ENCODE data around the gene SUPT4H1.

Gene SUPT4H1

DNA sequence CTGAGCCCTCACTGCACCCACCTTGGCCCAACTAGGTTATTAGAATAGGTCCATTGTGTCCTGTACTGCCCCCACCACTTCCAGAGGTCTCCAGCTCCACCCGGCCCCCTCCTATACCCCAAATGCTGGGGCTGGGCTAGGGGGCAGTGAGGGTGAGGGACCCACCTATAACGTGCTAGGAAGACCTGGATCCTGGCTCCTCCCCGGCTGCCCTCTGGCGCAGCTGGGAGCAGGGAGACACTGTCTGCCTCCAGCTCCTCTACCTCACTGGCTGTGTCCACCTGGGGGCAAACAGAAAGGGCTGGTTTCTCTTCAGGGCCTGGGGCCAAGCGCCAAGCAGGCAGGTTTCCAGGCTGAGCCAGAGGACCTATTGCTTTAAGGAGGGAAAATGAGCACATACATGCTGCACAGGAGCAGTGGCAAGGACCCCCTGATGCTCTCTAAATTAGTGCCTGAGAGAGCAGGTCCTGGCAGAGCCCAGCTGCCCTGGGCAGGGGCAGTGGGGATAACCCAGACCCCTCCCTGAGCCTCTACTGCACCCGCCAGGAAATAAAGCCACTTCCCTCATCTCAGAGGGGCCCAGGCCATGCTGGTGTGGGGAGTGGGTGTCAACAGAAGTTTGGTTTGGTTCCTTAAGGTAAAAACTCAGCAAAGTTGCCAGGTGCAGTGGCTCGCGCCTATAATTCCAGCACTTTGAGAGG is 35.6 kb downstream of the SUPT4H1 start:
- no peak for DNase-seq

DNA sequence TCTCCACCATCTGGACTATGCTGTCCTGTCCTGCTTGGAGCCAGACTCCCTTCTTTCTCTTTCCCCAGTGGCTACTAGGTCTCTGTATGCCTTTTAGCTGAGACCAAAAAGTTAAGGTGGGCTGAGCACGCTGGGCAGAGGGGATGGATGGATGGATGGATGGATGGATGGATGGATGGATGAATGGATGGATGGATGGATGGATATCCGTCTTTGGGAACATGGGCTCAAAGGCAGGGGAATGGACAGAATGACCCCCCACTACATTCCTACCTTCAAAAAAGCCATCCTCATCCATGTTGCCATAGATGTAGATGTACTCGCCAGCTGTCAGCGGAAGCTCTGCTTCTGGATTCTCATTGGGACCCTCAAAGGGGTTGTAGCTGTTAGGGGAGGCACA is 36.3 kb downstream of the SUPT4H1 start:
- DNase-seq = no peak

DNA sequence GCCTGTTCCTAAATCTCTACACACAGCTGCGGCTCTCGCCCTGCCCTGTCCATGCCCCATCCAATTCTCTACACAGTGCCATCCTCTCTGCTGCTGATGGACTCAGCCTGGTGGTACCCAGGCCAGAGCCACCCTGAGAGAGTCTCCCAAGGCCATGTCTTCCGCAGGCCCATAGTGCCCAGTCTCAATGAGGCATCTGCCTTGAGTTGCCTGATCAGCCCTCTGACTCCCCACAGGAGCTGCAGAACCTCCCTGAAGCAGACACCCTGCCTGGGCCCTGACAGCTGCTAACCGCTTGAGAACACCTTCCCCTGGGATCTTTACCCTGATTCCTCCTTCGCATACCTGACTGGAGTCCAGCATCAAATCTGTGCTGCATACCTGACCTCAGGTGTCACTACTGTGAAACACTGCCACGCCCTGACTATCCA is 36.7 kb downstream of the SUPT4H1 start:
- no peak for DNase-seq

DNA sequence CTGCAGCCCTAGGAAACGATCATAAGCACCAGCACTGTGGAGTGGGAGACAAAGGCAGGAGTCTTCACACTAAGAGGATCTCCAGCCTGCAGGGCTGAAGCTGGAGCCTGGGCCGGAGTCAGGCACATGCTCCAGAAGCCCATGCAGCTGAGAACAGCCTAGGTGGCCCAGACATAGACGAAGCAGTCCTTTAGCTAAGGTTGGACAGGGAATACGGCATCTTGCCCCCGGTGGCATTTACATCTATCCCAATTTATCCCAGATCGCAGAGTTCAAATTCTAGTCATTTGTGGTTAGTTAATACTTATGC is 37.3 kb downstream of the SUPT4H1 start:
- DNase-seq = no peak

DNA sequence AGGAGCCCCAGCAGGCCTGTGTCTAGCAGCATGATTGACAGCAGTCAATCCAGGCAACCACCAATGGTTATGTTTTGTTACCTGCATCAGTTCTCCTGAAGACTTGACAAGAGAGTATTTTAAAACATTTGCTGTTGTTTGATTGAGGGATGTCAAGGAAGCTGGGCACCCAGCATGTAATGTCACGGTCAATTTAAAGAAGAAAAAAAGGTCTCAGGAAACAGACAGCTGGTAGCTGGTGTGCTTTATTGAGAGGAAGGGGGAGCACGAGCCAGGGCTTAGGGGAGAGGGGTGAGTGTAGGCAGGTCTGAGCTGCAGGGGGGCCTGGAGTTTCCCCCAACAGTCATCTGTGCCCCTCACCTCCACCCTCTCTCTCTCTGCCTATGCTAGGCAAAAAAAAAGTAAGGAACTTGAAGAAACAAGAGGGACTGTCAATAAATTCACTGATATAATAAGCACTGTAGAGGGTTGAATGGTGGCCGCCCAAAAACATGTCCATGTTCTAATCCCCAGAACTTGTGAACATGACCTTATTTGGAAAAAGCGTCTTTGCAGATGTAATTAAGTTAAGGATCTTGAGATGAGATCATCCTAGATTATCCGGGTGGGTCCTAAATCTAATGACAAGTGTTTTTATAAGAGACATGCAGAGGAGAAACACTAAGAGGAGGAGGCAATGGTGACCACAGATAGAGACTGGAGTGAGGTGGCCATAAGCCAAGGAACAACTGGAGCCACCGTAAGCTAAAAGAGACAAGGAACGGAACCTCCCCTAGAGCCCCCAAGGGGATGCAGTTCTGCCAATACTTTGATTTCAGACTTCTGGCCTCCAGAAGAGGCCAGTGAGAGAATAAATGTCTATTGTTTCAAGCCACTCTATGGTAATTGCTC is 37.9 kb downstream of the SUPT4H1 start:
- DNase-seq = no peak

DNA sequence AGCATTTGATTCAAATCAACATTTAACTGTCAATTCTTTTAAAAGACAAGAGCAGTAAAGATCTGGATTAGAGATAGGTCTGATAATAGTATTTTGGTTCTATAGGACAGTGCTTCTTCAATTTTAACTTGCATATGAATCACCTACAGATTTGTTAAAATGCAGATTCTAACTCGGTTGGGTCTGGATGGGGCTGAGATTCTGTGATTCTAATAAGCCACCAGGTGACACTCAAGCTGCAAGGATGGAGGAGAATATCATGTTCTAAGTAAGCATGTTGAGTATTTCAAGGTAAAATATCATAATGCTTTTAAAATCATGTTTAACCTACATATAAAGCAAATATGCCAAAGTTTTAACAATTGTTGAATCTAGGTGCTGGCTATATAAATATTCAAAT is 39.2 kb downstream of the SUPT4H1 start:
- no peak for DNase-seq

DNA sequence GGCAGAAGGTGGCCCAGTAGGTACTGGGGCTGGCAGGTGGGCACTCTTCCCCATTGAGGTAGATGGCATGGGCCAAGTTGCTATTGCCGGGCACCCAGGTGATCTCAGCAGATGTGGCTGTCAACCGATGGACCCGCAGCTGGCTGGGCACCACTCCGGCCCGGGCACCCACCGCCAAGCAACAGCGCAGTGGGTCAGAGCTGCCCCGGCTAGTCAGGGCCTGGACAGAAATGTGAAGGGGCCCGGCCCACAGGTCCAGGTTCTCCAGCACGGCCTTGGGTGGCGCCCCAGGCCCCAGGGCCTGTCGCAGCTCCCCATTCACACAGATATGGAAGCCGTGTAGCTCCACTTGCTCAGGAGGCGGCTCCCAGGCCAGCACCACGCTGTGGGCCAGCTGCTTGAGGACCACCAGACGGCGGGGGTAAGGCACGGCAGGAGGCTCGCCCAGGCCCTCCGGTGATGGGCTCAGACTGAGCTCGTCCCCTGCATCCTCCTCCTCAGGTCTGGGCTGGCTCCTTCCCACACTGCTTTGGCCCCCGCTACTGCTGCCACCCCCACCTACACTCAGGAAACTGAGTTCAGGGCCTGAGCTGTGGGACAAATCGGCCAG is 39.9 kb downstream of the SUPT4H1 start:
- no peak for DNase-seq

DNA sequence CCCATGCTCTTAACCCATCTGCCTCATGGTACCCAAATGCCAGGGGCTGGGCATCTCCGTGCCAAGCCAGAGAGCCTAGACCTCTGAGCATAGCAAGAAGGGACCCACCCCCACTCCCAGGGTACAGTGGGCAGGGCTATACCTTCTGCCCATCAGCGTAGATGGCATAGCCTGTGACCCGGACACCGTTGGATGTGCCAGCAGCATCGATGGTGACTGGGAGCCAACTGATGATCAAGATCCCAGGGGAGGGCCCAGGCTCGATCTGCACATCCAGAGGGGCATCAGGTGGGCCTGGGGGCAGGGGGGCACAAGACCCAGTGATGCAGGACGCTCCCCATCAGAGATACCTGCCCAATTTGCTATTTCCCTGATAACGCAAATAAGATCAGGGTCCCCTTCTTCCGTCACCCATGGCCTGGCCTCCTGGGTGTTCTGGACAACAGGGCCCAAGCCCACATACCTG is 40.5 kb downstream of the SUPT4H1 start:
- no peak for DNase-seq

DNA sequence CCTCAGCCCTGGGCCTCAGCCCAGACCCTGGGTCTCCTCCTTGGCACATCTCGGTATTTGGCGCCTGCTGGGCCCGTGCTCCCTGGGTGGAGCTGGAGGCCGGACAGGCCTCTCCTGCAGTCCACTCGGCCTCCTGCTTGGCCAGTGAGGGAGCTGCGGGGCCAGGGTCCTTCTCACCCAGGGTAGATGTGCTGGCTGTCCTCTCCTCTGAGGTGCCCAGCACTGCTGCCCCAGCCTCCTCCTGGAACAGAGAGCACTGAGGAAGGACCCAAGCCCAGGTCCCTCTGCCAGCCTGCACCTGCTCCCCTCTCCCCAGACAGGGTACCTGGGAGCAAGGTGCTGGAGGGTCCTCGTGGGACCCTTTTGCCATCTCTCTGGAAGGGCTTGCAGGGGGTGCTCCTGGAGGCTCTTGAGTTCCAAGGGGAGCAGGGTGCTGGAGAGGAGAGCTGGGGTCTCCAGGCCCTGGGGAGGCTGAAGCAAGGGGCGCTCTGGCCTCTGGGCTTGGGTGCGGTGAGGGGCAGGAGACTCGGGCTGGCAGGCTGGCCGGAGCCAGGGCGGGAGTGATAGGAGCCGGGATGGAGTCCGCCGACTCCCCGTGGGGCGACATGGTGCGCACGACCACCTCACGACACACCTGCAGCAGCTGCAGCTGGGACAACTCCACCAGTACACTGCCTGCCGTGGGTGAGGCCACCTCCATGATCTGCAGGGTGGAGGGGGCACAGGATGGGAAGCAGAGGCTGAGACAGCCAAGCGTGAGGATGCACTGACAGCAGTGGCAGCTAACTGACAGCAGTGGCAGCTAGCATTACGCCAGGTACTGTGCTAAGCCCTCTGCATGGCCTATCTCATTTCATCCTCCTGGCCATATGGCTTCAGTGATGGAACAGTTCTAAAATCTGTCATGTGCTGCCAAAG is 41.2 kb downstream of the SUPT4H1 start:
- DNase-seq = no peak

DNA sequence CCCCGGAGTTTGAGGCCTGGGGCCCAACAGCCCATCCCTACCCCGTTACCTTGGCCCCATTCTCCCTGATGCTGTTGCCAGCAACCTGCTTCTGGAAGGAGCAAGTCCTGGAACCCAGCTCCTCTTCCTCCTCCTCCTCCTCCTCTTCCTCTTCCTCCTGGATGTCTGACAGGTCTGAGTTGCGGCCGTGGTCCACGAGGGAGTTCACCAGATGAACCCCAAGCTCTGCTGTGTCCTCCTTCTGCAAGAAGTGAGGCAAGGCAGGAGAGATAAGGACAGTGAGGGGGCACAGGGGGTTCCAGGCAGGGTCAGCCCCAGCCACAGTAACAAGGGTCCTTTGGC is 42.1 kb downstream of the SUPT4H1 start:
- DNase-seq = no peak

DNA sequence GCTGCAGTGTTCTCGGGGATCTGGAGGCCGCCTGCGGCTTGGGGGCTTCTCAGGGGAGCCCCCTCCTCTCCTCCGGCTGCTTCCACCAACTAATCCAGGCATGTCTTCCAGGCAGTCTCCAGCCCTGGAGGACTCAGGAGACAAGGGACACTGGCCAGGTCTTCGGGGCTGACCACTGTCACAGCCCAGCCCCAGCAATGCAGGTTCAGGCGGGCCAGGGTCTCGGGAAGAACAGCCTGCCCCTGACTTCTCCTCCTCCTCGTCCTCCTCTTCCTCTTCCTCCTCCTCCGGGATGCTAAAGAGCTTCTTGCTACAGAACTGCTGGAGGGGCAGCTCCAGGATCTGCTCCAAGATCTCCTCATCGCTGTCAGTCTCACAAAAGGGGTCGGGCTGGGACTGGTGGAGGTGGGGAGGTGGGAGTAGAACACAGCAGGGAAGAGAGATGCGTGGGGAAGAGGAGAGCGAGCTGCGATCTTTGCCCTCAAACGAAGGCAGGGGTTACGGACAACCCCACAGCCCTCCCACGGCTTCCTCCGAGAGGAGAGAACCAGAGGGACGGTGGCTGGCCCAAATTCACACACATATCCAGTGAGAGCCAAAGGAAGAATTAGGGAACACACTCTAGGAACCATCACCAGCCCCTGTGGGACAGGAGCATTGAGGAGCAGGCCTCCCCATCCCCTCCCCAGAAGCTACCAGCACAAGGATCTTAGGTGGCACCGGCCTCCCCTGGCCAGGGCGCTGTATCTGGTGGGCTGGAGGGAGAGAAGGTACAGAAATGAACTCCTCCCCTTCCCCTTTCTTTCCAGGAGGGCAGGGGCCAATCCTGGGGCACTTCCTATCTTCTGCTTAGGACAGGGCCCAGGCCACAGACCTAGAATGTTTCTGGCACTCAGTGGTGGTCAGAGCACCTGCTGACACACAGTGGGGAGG is 42.8 kb downstream of the SUPT4H1 start:
- DNase-seq = no peak

DNA sequence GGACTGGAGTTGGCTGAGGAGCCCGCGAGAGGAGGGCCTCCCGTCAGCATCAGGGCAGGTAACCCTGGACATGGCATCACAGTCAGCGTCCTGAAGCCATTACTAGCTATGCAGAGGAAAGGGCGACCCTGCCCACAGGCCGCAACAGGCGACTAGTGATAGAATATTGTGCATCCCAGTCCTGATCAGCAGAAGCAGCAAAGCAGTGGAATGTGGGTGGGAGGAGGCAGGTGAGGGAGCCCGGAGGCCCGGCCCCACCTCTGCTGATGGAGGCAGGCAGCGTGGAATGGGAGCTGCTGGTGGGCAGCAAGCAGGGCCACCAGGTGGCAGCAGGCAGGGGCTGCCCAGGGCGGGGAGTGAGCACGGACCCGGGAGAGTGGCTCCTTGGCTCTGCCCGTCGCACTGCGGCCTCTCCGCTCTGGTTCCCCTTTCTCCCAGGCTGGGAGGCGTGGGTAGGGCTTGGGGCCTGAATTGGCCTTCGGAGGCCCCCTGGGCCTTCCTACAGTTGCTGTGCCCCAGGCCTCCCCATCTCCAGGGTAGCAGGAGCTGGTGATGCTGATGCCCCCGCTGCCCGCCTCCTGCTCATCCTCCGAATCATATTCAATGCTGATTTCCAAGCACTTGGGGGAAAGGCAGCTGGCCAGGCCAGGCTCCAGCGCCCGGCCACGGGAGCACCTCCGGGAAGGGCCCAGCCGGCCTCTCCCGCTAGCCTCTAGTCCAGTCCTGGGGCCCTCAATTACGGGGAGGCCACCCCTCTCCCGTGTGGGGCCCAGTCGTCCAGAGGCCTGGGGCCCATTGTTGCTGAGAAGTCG is 43.6 kb downstream of the SUPT4H1 start:
- no peak for DNase-seq

DNA sequence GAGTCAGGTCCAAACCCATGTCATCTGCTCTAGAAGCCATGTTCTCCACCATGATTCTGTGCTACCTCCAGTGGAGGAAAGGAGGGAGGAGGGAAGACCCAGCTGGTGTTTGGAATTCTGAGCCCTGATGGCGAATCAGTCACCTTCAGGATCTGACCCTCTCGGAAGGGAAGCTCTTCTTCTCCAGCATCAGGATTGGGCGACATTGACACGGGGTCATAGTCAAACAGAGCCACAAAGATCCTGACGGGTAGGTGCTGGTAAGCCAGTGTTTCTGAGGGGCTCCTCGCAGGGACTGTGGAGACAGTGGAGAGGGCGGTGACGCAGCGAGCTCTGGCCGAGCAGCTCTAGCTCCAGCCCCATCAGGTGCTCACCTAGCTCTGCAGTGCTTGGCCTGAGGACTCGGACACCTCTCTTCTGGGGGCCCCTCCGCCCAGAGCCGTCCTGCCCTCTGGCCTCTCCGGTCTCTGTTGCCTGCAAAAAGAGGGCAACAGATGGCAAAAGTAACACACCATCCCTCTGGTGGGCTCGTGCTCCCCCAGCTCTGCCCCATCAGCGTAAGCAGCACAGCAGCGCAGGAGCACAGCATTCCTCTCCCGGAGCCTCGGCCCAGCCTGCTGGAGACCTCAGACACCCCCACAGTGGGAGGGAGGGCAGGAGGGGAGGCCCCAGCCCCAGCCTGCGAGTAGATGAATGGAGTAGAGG is 44.4 kb downstream of the SUPT4H1 start:
- DNase-seq = no peak

DNA sequence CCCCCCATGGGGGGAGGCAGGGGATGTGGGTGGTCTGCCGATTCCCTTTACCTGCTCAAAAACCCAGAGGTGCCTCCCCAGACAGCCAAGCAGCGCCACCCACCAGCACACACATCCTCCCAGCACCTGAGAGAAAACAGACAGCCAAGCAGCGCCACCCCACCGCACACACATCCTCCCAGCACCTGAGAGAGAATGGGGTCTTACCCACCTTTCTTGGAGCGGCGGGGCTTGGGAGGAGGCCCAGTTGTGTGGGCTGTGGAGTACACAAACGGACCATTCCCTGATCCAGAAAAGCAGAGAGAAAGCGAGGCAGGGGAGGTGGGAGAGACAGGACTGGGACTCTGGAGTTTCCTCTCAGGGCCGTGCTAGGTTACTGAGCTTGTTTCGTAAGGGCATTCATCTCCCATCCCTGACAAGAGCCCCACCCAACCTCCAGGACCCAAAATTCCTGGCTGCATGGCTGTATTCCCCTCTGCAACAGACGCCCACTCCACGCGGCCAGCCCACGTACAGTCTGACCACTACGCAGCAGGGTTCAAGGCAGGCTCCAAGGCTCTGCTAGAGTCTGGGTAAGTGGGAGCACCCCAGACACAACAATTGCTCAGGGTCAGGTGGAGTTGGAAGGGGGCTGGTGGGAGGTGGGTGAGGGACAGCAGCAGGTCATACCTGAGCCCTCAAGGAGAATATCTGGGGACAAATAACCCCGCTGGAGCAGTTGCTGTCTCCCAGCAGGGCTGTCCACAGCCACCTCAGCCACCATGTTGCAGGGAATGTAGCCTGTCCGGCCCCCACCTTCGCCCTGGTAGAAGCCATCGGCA is 45.7 kb downstream of the SUPT4H1 start:
- no peak for DNase-seq

DNA sequence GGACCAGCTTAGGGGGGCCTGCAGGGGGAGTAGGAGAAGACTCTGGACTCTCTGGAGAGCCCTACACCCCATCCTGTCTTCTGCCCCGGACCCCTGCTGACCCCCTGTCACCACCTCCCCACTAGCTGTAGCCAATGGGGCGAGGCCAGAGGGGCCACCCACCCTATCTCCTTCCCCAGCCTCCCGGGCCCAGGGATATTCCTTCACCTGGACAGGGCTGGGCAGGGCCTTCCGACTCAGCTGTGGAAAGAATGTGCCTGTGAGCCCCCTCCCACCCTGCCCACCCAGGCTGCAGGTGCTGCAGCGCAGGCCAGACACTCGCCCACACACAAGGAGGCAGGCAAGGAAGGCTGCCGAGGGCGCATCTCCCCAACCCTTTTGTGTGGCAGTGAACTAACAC is 46.4 kb downstream of the SUPT4H1 start:
- DNase-seq = no peak

DNA sequence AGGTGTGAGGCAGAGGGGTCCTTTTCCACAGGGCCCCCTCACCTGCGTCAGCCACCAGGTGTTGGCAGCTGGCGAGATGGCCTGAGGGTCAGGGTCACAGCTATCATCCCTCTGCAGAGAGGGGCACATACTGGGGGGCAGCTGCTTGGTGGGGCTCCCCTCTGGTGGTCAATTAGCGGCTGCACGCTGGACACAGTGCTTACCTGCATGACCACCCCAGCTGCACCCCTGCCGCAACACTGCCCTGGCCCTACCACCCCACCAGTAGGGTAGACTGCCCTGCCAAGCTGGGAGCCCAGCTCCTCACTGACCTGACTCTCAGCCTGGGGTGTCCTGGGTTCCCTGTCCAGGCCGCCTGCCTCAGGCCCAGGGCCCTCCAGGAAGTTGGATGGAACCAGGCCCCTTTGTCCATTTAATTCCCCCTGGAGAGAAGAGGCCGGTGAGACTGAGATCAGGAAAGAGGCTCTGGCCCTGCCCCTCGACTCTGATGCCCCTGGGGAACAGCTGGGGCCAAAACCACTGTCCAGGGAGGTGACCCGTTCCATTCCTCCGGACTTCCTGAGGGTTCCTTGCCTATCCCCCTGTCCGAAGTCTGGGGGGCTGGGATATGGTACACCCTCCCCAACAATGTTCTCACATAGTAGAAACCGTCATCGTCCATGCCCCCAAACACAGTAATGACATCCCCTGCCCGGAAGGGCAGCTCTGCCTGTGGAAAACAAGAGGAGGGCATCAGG is 47.1 kb downstream of the SUPT4H1 start:
- DNase-seq = no peak

DNA sequence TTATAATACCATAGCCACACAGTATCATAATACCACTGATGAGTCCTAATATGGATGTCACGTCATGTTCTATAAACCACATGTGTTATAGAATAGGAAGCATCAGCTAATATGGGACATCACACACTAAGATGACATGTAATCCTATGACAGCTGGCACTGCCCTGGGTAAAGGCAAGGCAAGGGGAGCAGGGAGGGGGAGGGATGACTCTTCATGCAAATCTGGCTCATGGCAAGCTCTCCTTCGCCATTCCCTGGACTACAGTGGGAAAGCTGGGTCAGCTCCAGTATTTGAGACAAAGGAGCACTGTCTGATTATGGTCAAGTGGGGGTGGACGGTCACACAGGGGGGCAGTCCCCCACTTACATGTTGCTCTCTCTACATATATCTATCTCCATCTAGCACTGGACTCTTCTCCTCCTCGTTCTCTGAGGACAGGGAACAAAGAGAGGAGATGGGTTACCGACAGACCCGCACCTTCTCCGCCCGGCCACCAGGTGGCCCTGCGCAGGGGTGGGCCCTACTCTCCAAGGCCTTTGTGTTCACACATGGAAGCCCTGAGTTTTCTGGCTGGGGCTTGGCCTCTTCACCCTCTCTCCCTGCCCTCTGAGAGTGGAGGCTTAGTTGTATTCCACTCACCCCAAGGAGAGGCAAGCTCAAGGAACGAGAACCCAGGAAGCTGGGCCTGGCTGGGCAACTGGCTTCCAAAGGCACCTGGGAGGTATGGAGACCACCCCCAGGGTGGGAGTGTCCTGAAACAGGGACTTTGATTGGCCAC is 47.8 kb downstream of the SUPT4H1 start:
- DNase-seq = peak; percentile 45
